Sigmoid colon (tissue), 4 donors: ENCODE data around the gene CCDC152.

Source experiments
- EP300 ChIP-seq, 4 donors: sonication (generic); formaldehyde crosslinking; IDR thresholded peaks; one replicate each; pipeline ENCODE4 v1.6.1; 2017; ENCODE audit warnings: antibody characterized with exemption in 4 of 4
- POLR2A ChIP-seq, 2 donors: fragments of 450-650 bp; IDR thresholded peaks; one replicate each; pipeline ENCODE4 v1.6.1; 2016; ENCODE audit warnings: antibody characterized with exemption in 2 of 2, mild to moderate bottlenecking in 2 of 2, moderate library complexity in 2 of 2
- POLR2AphosphoS5 ChIP-seq, 4 donors: sonication (generic); formaldehyde crosslinking; IDR thresholded peaks; one replicate each; pipeline ENCODE4 v1.6.1; 2017; ENCODE audit warnings: antibody characterized with exemption in 4 of 4
- TF ChIP-seq, protein P1 (sequence below), 4 experiments: fragments of 450-650 bp in 3 of 4; fragments of 200-600 bp in 1 of 4; IDR thresholded peaks; one replicate each; pipeline ENCODE4 v1.5.1; 2016 to 2019; ENCODE audit warnings: antibody characterized with exemption in 4 of 4, mild to moderate bottlenecking in 3 of 4, moderate library complexity in 2 of 4

DNA sequence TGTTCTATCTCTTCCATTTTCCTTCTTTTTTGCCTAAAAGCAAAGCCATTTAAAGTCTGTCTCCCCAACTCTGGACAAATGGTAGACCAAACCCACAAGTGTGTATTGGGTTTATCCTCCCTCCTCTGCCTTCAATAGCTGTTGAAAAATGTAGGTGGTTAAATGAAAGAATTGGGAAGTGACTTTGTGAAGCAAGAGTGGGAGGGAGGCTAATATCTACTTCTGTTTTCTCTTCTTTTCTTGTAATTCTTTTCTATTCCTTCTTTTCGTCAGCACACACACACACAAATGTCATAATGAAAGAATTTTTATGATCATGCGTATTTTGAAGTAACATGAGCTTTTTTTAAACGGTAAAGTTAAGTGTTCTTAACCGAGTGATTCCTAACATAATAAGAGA lies 3.8 kb downstream of the CCDC152 start:
- TF ChIP-seq POLR2AphosphoS5 (IDR thresholded peaks at IDR 0.05), result no peak
- no peak for TF ChIP-seq POLR2A (IDR thresholded peaks at IDR 0.05)
- TF ChIP-seq, protein P1, sequence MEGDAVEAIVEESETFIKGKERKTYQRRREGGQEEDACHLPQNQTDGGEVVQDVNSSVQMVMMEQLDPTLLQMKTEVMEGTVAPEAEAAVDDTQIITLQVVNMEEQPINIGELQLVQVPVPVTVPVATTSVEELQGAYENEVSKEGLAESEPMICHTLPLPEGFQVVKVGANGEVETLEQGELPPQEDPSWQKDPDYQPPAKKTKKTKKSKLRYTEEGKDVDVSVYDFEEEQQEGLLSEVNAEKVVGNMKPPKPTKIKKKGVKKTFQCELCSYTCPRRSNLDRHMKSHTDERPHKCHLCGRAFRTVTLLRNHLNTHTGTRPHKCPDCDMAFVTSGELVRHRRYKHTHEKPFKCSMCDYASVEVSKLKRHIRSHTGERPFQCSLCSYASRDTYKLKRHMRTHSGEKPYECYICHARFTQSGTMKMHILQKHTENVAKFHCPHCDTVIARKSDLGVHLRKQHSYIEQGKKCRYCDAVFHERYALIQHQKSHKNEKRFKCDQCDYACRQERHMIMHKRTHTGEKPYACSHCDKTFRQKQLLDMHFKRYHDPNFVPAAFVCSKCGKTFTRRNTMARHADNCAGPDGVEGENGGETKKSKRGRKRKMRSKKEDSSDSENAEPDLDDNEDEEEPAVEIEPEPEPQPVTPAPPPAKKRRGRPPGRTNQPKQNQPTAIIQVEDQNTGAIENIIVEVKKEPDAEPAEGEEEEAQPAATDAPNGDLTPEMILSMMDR (IDR thresholded peaks at IDR 0.05), result no peak
- no peak for TF ChIP-seq EP300 (IDR thresholded peaks at IDR 0.05)
